GM18867 (cell line): Measurements from ENCODE around the gene KLRB1.
"Not testable (repeated sequence)": the region's sequence is repeated elsewhere in the genome, so short reads cannot be mapped to it uniquely, and the experiment has no call there.

Source experiments
- ATAC-seq: cut with Tn5 transposase; IDR thresholded peaks from one replicate; pipeline ENCODE4 v1.9.1; 2021; ENCODE audit warnings: mild to moderate bottlenecking, moderate library complexity; ENCODE audit not compliant: unreplicated experiment

Gene KLRB1

GRCh38 chr12:9545489-9545888 lies 62.2 kb downstream of the KLRB1 start:
- not testable (repeated sequence) for ATAC-seq
